Measurements from ENCODE around the gene COA1. TPM values are rescaled to one million over a fixed set of nuclear protein-coding genes. Genes with fewer than 3 reads are reported as not detected.
A peak's percentile ranks its signal among the peaks of the same experiment; 100 is the strongest.
"Not testable (repeated sequence)": the region's sequence is repeated elsewhere in the genome, so short reads cannot be mapped to it uniquely, and the experiment has no call there.

COA1 gene
- total RNA-seq, 4 donors from 2014 or later = 20.6 to 48.9 (median 33.2) TPM

- peaks cover 0 to 28% (median 5%) of the 10 kb centered on the region in 3 donors for H3K4me1 ChIP-seq
- TF ChIP-seq POLR2AphosphoS5 (IDR thresholded peaks at IDR 0.05) (peak; percentile 52), CTCF (IDR thresholded peaks at IDR 0.05) (no peak)
- H3K4me3 ChIP-seq = no peak overlapping the region
- H3K36me3 ChIP-seq = no peaks in the 10 kb centered on the region
- ATAC-seq = peak; percentile 48
- 38 to 47% methylated on average over 3 to 4 of the region's 4 CpGs for WGBS, 2 donors (ENCODE audit: low coverage in 1 of 2)
- H3K9me3 ChIP-seq = no peaks in the 10 kb centered on the region
- no peaks in the 10 kb centered on the region for H3K27me3 ChIP-seq
- H3K27ac ChIP-seq = no peak overlapping the region
These were observed 54.5 kb downstream of the COA1 start for GRCh38 chr7:43674559-43675436.

- not testable (repeated sequence) for ATAC-seq, H3K4me3 ChIP-seq, H3K27ac ChIP-seq, H3K36me3 ChIP-seq, H3K9me3 ChIP-seq, H3K27me3 ChIP-seq
- WGBS, 2 donors (ENCODE audit: low coverage in 1 of 2) = 79 to 86% methylated on average over 5 of the region's 5 CpGs
- peaks cover 0 to 15% (median 3%) of the 10 kb centered on the region in 3 donors for H3K4me1 ChIP-seq
These were observed 55.9 kb downstream of the COA1 start for GRCh38 chr7:43673243-43673976.

GRCh38 chr7:43671521-43671920, 57.8 kb downstream of the COA1 start:
- TF ChIP-seq POLR2A (IDR thresholded peaks at IDR 0.05) (no peak), CTCF (IDR thresholded peaks at IDR 0.05) (no peak), POLR2AphosphoS5 (IDR thresholded peaks at IDR 0.05) (no peak), EP300 (IDR thresholded peaks at IDR 0.05) (no peak)
- Histone ChIP-seq H3K4me1 (peaks cover 0 to 21% (median 5%) of the 10 kb centered on the region in 3 donors), H3K27ac (no peak overlapping the region), H3K27me3 (no peaks in the 10 kb centered on the region), H3K4me3 (no peak overlapping the region), H3K36me3 (no peaks in the 10 kb centered on the region), H3K9me3 (no peaks in the 10 kb centered on the region)
- WGBS, 2 donors (ENCODE audit: low coverage in 1 of 2) = 46 to 69% methylated on average over 4 of the region's 4 CpGs
- no peak for ATAC-seq

GRCh38 chr7:43669286-43670081, 59.8 kb downstream of the COA1 start:
- Histone ChIP-seq H3K4me3 (no peak overlapping the region), H3K4me1 (peaks cover 0 to 17% (median 3%) of the 10 kb centered on the region in 3 donors), H3K9me3 (no peaks in the 10 kb centered on the region), H3K36me3 (no peaks in the 10 kb centered on the region), H3K27me3 (no peaks in the 10 kb centered on the region), H3K27ac (no peak overlapping the region)
- no peak for ATAC-seq
- no peak for TF ChIP-seq EP300 (IDR thresholded peaks at IDR 0.05)
- TF ChIP-seq POLR2AphosphoS5 (IDR thresholded peaks at IDR 0.05) = no peak
- no peak for TF ChIP-seq CTCF (IDR thresholded peaks at IDR 0.05)
- no peak for TF ChIP-seq POLR2A (IDR thresholded peaks at IDR 0.05)
- WGBS, 2 donors (ENCODE audit: low coverage in 1 of 2) = 73 to 82% methylated on average over 2 to 13 of the region's 15 CpGs

- no peak overlapping the region for H3K4me3 ChIP-seq
- TF ChIP-seq CTCF (IDR thresholded peaks at IDR 0.05) (no peak), EP300 (IDR thresholded peaks at IDR 0.05) (no peak), POLR2AphosphoS5 (IDR thresholded peaks at IDR 0.05) (no peak), POLR2A (IDR thresholded peaks at IDR 0.05) (no peak)
- H3K9me3 ChIP-seq = no peaks in the 10 kb centered on the region
- peaks cover 0 to 11% (median 2%) of the 10 kb centered on the region in 3 donors for H3K4me1 ChIP-seq
- WGBS, 2 donors (ENCODE audit: low coverage in 1 of 2) = 92 to 100% methylated on average over 1 of the region's 1 CpG
- H3K36me3 ChIP-seq = no peaks in the 10 kb centered on the region
- ATAC-seq = no peak
- H3K27me3 ChIP-seq = no peaks in the 10 kb centered on the region
- H3K27ac ChIP-seq = no peak overlapping the region
These were observed 61.3 kb downstream of the COA1 start for GRCh38 chr7:43668035-43668434.

All from gastroesophageal sphincter (tissue), 4 donors.